ENCODE measurements around the gene MAGI2.

MAGI2 gene

DNA sequence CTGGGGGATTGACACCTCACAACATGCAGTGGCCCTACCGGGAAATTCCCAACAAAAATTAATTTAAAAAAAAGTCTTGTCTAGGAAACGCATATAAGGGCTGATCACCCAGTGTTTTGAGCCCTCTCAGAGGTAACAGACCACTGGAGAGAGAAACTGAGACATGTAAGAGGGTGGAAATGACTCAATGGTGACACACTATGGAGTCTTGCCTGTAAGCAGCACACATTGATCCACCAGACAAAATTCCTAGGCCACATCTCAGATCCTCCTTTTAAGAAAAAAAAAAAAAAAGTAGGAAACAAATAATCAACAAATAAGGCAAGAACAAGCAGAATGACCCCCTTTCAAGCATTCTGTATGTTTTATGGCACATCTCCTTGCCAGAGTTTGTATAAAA lies 296.2 kb downstream of the MAGI2 start:
- no CpG with 5 or more reads among the region's 2 CpGs for WGBS, 2 donors (ENCODE audit: extremely low coverage in 2 of 2, insufficient read length in 2 of 2, insufficient replicate concordance in 1 of 2)
- H2BK12ac ChIP-seq (ENCODE audit: low read length), result no peak overlapping the region
- H3K9ac ChIP-seq (ENCODE audit: low read depth, low read length, poor library complexity), result no peak overlapping the region
- no peaks in the 10 kb centered on the region for H3K4me1 ChIP-seq (ENCODE audit: control insufficient read depth in 2 of 2, insufficient read depth in 1 of 2, low read depth in 1 of 2, low read length in 2 of 2)
- H3K27me3 ChIP-seq (ENCODE audit: control insufficient read depth in 3 of 3, insufficient read depth in 3 of 3, low read depth in 1 of 3, low read length in 3 of 3), result no peaks in the 10 kb centered on the region
- H3K79me1 ChIP-seq (ENCODE audit: low read depth, low read length), result no peaks in the 10 kb centered on the region
- no peak overlapping the region for H4K8ac ChIP-seq (ENCODE audit: low read depth, low read length)
- H3K9me3 ChIP-seq (replicated peaks in 1 of 2; ENCODE audit: control insufficient read depth in 2 of 2, insufficient read depth in 1 of 2, low read depth in 1 of 2, low read length in 2 of 2), result peaks cover 3 to 15% of the 10 kb centered on the region in 2 donors
- H2BK15ac ChIP-seq (ENCODE audit: low read length), result no peak overlapping the region
- H2BK120ac ChIP-seq (ENCODE audit: low read depth, low read length), result no peak overlapping the region
- no peak overlapping the region for H3K18ac ChIP-seq (ENCODE audit: low read length)
- no peak overlapping the region for H3K4me3 ChIP-seq (ENCODE audit: low read length in 2 of 2)
- no peak overlapping the region for H2AFZ ChIP-seq (ENCODE audit: low read length)
- H3K4ac ChIP-seq (ENCODE audit: low read length), result no peak overlapping the region
- H3K14ac ChIP-seq (ENCODE audit: low read length), result no peak overlapping the region
- H2BK5ac ChIP-seq (ENCODE audit: low read length), result no peak overlapping the region
- H4K91ac ChIP-seq (ENCODE audit: low read depth, low read length, poor library complexity), result no peak overlapping the region
- H3K23ac ChIP-seq (ENCODE audit: low read depth, low read length, poor library complexity), result no peak overlapping the region
- no peak overlapping the region for H3K4me2 ChIP-seq (ENCODE audit: insufficient read depth, low read length, poor library complexity, severe bottlenecking)
- H3K36me3 ChIP-seq (replicated peaks in 1 of 2; ENCODE audit: control insufficient read depth in 2 of 2, insufficient read depth in 2 of 2, low read length in 2 of 2), result no peaks in the 10 kb centered on the region
- DNase-seq (ENCODE audit: low spot score), result no peak
- H3K27ac ChIP-seq (replicated peaks; ENCODE audit: low read length), result no peak overlapping the region
- H2AK5ac ChIP-seq (ENCODE audit: low read depth, low read length), result no peak overlapping the region

DNA sequence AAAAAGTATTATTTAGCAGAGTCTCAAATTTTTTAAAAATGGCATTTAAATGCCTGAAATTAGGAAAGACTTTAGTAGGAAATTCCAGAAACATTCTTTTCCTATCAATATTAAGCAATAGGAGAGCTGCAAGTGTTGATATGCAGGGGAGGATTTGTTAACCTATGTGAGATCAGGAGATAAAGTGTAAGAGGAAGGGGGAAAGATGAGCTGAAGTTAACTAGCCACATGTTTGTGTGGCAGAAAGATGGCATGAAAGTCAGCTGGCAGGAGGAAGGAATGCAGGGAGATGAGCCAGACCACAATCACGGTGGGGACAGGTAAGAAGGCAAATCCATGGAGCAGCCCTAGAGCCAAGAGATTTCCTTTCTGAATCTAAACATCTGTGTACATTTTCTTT lies 303.6 kb downstream of the MAGI2 start:
- no CpG with 5 or more reads among the region's 1 CpG for WGBS, 2 donors (ENCODE audit: extremely low coverage in 2 of 2, insufficient read length in 2 of 2, insufficient replicate concordance in 1 of 2)
- Histone ChIP-seq H3K27ac (replicated peaks; ENCODE audit: low read length) (no peak overlapping the region), H2AK5ac (ENCODE audit: low read depth, low read length) (no peak overlapping the region), H3K4me3 (ENCODE audit: low read length in 2 of 2) (no peak overlapping the region), H2AFZ (ENCODE audit: low read length) (no peak overlapping the region), H4K91ac (ENCODE audit: low read depth, low read length, poor library complexity) (no peak overlapping the region), H3K18ac (ENCODE audit: low read length) (no peak overlapping the region), H3K4me1 (ENCODE audit: control insufficient read depth in 2 of 2, insufficient read depth in 1 of 2, low read depth in 1 of 2, low read length in 2 of 2) (no peaks in the 10 kb centered on the region), H2BK5ac (ENCODE audit: low read length) (no peak overlapping the region), H2BK120ac (ENCODE audit: low read depth, low read length) (no peak overlapping the region), H3K4me2 (ENCODE audit: insufficient read depth, low read length, poor library complexity, severe bottlenecking) (no peak overlapping the region), H3K36me3 (replicated peaks in 1 of 2; ENCODE audit: control insufficient read depth in 2 of 2, insufficient read depth in 2 of 2, low read length in 2 of 2) (no peaks in the 10 kb centered on the region), H4K8ac (ENCODE audit: low read depth, low read length) (no peak overlapping the region), H3K79me1 (ENCODE audit: low read depth, low read length) (no peaks in the 10 kb centered on the region), H3K27me3 (ENCODE audit: control insufficient read depth in 3 of 3, insufficient read depth in 3 of 3, low read depth in 1 of 3, low read length in 3 of 3) (no peaks in the 10 kb centered on the region), H3K9ac (ENCODE audit: low read depth, low read length, poor library complexity) (no peak overlapping the region), H2BK15ac (ENCODE audit: low read length) (no peak overlapping the region), H2BK12ac (ENCODE audit: low read length) (no peak overlapping the region), H3K14ac (ENCODE audit: low read length) (no peak overlapping the region), H3K23ac (ENCODE audit: low read depth, low read length, poor library complexity) (no peak overlapping the region), H3K9me3 (replicated peaks in 1 of 2; ENCODE audit: control insufficient read depth in 2 of 2, insufficient read depth in 1 of 2, low read depth in 1 of 2, low read length in 2 of 2) (no peaks in the 10 kb centered on the region), H3K4ac (ENCODE audit: low read length) (no peak overlapping the region)
- no peak for DNase-seq (ENCODE audit: low spot score)

DNA sequence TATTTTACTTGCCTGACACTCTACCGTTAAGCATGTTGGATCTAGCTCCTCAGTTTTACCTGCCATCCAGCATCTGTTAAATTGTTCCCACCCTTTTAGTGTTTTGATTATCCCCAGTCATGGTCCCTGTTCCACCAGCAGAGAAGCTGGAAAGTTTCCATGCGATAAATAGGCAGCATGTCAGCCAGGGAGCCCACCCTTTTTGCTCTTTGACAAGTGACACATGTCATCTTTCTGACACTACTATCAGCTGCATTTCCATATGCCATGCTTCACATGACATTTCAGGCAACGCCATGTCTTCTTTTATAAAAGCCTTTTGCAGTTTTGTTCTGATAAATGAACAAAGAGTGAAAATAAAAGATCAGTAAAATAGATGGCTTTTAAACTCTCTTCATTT lies 310.8 kb downstream of the MAGI2 start:
- no CpG with 5 or more reads among the region's 3 CpGs for WGBS, 2 donors (ENCODE audit: extremely low coverage in 2 of 2, insufficient read length in 2 of 2, insufficient replicate concordance in 1 of 2)

DNA sequence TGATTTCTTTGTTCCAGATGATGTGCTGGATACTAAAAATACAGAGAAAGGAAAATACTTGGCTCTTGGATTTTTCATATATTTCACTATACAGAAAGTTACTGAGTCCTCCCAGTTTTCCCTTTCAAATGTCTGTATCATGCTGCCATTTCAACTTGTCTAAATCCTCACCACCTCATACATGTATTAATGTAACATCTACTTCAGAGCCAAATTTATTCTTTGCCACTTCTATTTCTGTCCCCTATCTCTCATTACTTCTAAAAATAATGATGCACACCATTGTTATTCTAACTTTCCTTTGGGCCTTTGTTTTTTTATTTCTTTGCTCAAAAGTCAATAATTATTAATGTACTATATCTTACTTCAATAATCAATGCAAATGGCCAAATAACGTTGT lies 312.2 kb downstream of the MAGI2 start:
- Histone ChIP-seq H2BK15ac (ENCODE audit: low read length) (no peak overlapping the region), H3K14ac (ENCODE audit: low read length) (no peak overlapping the region), H3K27me3 (ENCODE audit: control insufficient read depth in 3 of 3, insufficient read depth in 3 of 3, low read depth in 1 of 3, low read length in 3 of 3) (no peaks in the 10 kb centered on the region), H2BK5ac (ENCODE audit: low read length) (no peak overlapping the region), H2AK5ac (ENCODE audit: low read depth, low read length) (no peak overlapping the region), H3K9ac (ENCODE audit: low read depth, low read length, poor library complexity) (no peak overlapping the region), H3K4me1 (ENCODE audit: control insufficient read depth in 2 of 2, insufficient read depth in 1 of 2, low read depth in 1 of 2, low read length in 2 of 2) (no peaks in the 10 kb centered on the region), H3K18ac (ENCODE audit: low read length) (no peak overlapping the region), H3K4me3 (ENCODE audit: low read length in 2 of 2) (no peak overlapping the region), H3K27ac (replicated peaks; ENCODE audit: low read length) (no peak overlapping the region), H3K36me3 (replicated peaks in 1 of 2; ENCODE audit: control insufficient read depth in 2 of 2, insufficient read depth in 2 of 2, low read length in 2 of 2) (no peaks in the 10 kb centered on the region), H2BK12ac (ENCODE audit: low read length) (no peak overlapping the region), H3K4me2 (ENCODE audit: insufficient read depth, low read length, poor library complexity, severe bottlenecking) (no peak overlapping the region), H3K9me3 (replicated peaks in 1 of 2; ENCODE audit: control insufficient read depth in 2 of 2, insufficient read depth in 1 of 2, low read depth in 1 of 2, low read length in 2 of 2) (no peaks in the 10 kb centered on the region), H3K79me1 (ENCODE audit: low read depth, low read length) (no peaks in the 10 kb centered on the region), H2BK120ac (ENCODE audit: low read depth, low read length) (no peak overlapping the region), H3K4ac (ENCODE audit: low read length) (no peak overlapping the region), H4K91ac (ENCODE audit: low read depth, low read length, poor library complexity) (no peak overlapping the region), H2AFZ (ENCODE audit: low read length) (no peak overlapping the region), H3K23ac (ENCODE audit: low read depth, low read length, poor library complexity) (no peak overlapping the region), H4K8ac (ENCODE audit: low read depth, low read length) (no peak overlapping the region)
- no CpG with 5 or more reads among the region's 1 CpG for WGBS, 2 donors (ENCODE audit: extremely low coverage in 2 of 2, insufficient read length in 2 of 2, insufficient replicate concordance in 1 of 2)
- DNase-seq (ENCODE audit: low spot score), result no peak

More for the DNA sequence above, 310.8 kb downstream of the MAGI2 start:
- no peaks in the 10 kb centered on the region for H3K4me1 ChIP-seq (ENCODE audit: control insufficient read depth in 2 of 2, insufficient read depth in 1 of 2, low read depth in 1 of 2, low read length in 2 of 2)
- no peak overlapping the region for H3K4me3 ChIP-seq (ENCODE audit: low read length in 2 of 2)
- H2BK12ac ChIP-seq (ENCODE audit: low read length), result no peak overlapping the region
- DNase-seq (ENCODE audit: low spot score), result no peak
- H3K14ac ChIP-seq (ENCODE audit: low read length), result no peak overlapping the region
- H3K23ac ChIP-seq (ENCODE audit: low read depth, low read length, poor library complexity), result no peak overlapping the region
- no peak overlapping the region for H3K9ac ChIP-seq (ENCODE audit: low read depth, low read length, poor library complexity)
- no peak overlapping the region for H3K4ac ChIP-seq (ENCODE audit: low read length)
- no peak overlapping the region for H2BK5ac ChIP-seq (ENCODE audit: low read length)
- no peaks in the 10 kb centered on the region for H3K36me3 ChIP-seq (replicated peaks in 1 of 2; ENCODE audit: control insufficient read depth in 2 of 2, insufficient read depth in 2 of 2, low read length in 2 of 2)
- no peak overlapping the region for H2BK120ac ChIP-seq (ENCODE audit: low read depth, low read length)
- no peak overlapping the region for H2BK15ac ChIP-seq (ENCODE audit: low read length)
- no peak overlapping the region for H2AFZ ChIP-seq (ENCODE audit: low read length)
- H3K9me3 ChIP-seq (replicated peaks in 1 of 2; ENCODE audit: control insufficient read depth in 2 of 2, insufficient read depth in 1 of 2, low read depth in 1 of 2, low read length in 2 of 2), result no peaks in the 10 kb centered on the region
- no peak overlapping the region for H3K27ac ChIP-seq (replicated peaks; ENCODE audit: low read length)
- H3K27me3 ChIP-seq (ENCODE audit: control insufficient read depth in 3 of 3, insufficient read depth in 3 of 3, low read depth in 1 of 3, low read length in 3 of 3), result no peaks in the 10 kb centered on the region
- no peak overlapping the region for H3K4me2 ChIP-seq (ENCODE audit: insufficient read depth, low read length, poor library complexity, severe bottlenecking)
- H4K8ac ChIP-seq (ENCODE audit: low read depth, low read length), result no peak overlapping the region
- H3K79me1 ChIP-seq (ENCODE audit: low read depth, low read length), result no peaks in the 10 kb centered on the region
- no peak overlapping the region for H4K91ac ChIP-seq (ENCODE audit: low read depth, low read length, poor library complexity)
- no peak overlapping the region for H2AK5ac ChIP-seq (ENCODE audit: low read depth, low read length)
- no peak overlapping the region for H3K18ac ChIP-seq (ENCODE audit: low read length)

Data from neuronal stem cell (in vitro differentiated cells).